HG03280 (cell line): ENCODE results near the gene FARSB.
"Not testable (repeated sequence)": the region's sequence is repeated elsewhere in the genome, so short reads cannot be mapped to it uniquely, and the experiment has no call there.

Experiments used
- ATAC-seq: cut with Tn5 transposase; IDR thresholded peaks from one replicate; pipeline ENCODE4 v1.9.1; 2021; ENCODE audit warnings: mild to moderate bottlenecking, moderate library complexity; ENCODE audit not compliant: unreplicated experiment

FARSB gene

DNA sequence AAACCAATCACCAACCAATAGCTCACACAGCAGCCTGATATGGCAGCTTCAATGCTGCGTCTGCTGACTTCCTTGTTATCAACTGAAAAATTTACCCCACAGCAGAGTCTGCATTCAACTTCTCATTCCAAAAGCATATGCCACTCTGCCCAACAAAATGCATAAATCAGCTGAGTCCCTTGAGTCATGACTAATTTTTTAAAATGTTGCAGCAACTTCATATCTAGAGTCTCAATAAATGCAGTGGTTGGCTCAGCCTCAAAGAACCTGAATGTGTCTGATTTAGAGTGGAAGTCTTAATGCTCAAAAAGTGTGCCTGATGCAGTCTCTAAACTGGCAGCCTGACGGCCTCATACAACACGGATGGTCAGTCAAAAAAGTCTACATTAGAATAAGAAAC, 46.5 kb downstream of the FARSB start:
- no peak for ATAC-seq

DNA sequence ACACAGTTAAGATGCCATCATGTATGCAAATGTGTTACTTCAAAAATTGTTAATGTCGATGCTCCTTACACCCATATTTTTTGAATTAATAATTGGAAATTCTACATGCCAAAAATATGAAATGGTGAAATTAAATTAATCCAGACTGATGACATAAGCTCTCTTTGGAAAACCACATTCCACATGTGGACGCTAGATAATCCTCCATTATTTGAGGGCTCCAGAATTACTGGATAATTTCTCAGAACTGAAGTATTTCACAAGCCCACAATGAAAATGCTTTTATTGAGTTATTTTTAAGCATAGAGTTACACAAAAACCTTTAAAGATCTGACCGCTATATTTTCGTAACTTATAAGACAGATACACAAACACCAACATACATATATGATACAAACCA, 47.8 kb downstream of the FARSB start:
- no peak for ATAC-seq

DNA sequence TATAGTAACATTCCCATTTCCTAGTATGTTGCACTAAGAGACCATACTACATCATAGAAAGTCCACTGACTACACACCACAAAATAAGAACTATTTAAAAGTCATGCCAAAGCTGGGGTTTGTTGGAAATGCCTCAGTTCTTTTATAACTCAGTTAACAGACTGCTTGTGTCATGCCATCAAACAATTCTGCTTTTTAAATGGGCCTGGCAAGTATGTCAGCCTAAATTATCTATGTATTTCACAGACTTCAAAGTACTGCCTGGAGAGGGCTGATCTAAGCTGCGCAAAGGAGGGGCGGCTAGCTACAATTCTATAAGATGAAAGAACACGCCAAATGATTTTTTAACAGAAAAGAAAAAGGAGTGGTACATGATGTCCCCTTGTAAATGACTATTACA, 49.6 kb downstream of the FARSB start:
- no peak for ATAC-seq

DNA sequence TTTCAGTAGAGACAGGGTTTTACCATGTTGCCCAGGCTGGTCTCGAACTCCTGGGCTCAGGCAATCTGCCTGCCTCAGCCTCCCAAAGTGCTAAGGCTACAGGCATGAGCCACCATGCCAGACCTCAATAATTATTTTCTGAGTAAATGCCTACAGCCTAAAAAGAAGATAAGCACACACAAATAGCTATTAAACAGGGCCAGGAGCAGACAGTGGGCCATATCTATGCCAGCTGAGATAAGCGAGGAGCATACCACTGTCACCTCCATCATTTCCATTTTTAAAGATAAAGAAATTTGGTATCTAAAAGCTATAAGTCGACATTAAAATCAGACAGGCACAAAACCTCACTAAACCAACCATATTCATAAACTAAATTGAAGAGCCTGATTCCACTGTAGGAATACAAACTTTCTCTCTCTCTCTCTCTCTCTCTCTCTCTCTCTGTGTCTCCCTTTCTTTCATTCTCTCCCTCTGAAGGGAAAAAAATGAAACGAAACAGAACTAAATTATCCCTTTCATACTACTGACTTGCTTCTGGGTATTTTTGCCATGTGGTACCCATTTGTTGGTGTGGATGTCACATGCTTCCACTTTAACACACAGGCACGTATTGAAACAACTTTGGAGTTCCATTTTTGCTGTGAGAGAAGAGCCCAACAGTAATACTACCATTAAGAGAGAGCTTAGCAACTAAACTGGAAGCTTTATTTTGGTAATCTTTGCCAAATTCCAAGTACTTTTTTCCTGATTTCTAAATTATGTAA, 51.0 kb downstream of the FARSB start:
- ATAC-seq: no peak

DNA sequence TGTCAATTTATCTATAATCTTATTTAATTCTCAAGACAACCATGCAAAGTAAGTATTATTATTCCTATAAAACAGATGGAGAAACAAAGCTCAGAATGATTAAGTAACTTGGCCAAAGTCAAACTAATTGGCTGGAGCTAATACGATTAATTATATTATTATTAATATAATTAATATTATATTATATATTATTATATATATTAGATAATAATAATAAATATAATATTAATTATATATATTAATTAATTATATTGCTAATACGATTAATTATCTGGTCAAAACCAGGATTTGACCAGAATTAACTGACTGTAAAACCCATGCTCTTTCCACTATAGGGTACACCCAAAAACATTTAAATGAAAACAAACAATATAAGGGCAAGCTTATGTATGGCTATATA, 52.4 kb downstream of the FARSB start:
- ATAC-seq: no peak

DNA sequence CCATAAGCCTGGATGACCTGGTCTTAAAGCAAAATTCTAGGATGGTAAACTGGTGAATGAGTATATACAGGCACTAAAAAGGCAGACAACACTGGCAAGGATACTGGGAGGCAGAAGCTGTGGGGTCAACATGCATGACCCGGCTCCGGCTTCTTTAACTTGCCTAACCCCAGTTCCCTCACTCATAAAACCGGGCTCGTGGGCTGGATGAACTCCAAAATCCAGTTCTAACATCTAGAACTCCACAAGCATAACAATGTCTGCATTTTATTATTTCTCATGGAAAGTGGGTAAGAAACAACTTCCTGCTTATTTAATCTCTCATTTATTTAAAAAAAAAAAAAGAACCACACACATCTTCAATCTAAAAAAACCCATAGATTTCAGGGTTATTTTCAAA, 57.3 kb downstream of the FARSB start:
- ATAC-seq: no peak

DNA sequence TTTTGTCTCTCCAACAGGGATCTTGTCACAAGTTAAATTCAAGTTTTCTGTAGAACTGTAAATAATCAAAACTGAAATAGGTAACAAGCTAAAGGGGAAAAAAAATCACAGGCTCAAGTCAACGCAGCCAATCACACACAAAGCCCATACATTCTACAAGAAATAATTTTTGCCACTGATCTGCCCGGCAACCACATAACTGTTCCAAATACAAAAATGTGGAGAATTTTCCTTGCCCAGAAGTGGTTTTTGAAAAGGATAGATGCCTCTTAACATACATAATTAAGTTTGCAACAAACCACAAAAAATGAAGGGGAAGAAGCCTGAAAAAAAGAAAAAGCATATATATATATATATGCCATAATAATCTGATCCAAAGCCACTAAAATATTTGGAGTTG, 60.3 kb downstream of the FARSB start:
- no peak for ATAC-seq

DNA sequence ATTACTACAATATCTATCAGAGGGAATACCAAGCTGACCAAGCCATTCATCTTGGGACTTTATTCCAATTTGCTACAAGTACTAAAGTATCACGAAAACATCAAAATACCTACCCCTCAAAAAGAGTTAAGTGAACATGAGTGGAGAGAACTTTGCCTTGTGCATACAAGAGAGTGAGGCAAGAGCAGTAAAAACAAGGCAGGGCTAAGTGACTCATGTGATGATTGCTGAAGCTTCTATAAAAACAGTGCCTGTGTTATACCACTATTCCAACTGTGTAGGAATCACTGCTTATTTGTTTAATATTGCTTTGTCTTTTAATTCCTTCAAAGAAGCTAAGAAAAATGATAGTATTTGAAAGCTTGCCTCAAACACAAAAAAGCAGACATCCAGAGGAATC, 61.2 kb downstream of the FARSB start:
- ATAC-seq: no peak

DNA sequence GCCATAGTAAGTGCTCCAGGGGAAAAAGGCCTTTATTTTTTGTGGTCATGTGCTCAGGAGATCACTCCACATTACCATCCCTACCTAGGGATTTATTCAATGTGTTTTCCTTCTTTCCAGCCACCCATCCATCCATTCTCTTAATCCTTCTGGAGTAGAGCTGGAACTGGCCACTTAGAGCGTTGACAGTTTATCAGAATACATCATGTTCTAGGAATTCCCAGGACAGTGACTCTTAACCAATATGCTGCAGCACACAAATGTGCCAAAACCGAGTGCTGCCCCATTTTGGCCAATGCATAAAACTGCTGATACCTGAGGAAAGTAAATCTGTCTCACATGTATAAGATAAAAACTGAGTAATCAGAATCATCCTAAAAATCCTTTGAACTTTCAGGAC, 63.7 kb downstream of the FARSB start:
- ATAC-seq: no peak

DNA sequence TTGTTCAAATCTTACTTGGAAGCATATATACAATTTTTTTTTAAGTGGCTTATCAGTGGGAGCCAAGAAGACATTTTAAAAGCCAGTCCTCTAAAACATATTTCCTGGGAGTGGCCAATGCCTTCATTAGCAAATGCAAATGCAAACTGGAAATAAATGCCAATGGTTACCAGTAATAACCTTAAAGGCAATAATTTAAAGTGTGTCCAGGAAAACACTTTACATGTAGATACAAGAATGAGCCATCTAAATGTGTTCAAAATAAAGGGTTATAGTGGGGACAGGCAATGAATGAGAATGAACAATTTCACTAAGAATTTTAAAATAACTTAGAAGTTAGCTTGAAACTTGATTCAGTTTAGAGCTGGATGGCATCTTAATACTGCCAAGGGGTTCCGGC, 64.2 kb downstream of the FARSB start:
- ATAC-seq: no peak

DNA sequence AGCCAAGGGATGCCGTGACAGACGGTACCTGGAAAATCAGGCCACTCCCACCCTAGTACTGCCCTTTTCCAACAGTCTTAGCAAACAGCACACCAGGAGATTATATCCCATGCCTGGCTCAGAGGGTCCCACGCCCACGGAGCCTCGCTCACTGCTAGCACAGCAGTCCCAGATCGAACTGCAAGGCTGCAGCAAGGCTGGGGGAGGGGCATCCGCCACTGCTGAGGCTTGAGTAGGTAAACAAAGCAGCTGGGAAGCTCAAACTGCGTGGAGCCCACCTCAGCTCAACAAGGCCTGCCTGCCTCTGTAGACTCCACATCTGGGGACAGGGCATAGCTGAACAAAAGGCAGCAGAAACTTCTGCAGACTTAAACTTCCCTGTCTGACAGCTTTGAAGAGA, 71.3 kb downstream of the FARSB start:
- not testable (repeated sequence) for ATAC-seq

DNA sequence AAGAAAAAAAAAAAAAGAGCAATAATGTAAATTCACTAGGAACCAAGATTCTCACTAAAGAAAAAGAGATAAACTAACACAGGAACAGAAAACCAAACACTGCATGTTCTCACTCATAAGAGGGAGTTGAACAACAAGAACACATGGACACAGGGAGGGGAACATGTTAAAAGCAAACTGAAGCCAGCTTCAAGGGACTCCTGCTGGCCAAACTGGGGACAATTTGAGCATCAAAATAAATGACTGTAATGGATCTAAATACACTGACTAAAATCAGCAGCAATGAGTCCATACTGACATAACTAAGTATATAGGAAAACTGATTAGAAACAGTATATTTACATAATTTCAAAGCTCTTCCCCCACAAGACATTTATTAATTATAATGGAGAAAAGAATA, 73.0 kb downstream of the FARSB start:
- ATAC-seq: no peak

DNA sequence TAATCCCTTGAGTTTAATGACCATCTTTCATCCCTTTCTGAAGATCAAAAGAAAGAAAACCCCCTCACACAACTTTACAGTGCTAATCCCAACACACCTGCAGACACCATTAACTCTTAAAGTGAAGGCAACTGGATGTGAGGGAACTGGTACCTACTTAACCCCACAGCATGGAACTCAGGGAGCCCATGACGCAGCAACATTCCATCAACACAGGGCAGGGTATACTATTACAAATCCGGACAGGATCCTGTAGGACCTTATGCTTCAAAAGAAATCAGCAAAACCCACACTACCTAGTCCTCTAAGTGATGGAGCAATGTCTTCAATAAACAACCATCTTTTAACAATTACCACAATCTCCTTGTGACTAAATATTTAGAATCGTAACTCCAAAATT, 78.6 kb downstream of the FARSB start:
- no peak for ATAC-seq

DNA sequence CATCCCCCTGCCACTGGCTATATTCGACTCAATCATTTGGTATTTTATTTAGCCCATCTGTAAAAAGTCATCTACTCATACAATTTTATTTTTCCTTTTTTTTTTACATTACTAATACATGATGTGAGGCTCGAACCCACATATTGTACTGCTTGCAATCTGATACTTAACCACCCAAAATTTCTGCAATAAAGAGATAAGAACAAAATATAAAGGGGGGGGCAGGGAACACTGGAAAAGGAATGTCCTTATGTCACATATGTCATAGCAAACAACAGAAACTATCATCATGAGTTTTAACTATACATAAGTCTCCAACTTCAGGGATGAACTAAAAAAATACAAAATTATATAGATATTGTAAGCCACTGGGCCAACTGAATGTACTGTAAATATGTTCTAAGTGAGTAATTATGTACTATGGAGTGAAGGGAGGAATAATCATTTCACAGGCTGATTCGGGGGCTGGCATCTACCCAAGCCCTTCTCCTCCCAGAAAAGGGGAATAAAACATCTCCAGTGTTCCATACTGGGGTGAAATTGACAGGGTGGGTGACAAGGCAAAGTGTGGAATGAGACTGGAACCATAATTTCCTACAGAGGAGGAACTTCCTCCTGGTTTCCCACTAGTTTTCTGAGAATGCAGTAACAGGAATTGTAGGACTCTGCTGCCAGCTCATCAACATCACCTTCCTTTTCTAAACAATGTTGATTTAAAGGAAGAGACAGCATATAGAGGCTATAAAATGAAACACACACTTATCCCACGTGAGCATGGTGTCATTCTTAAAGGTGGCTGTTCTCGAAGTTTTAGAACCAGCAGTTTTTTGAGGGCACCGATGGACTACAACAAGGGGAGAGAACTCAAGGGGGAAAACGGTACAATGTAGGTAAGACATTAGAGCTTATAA, 79.5 kb downstream of the FARSB start:
- no peak for ATAC-seq

DNA sequence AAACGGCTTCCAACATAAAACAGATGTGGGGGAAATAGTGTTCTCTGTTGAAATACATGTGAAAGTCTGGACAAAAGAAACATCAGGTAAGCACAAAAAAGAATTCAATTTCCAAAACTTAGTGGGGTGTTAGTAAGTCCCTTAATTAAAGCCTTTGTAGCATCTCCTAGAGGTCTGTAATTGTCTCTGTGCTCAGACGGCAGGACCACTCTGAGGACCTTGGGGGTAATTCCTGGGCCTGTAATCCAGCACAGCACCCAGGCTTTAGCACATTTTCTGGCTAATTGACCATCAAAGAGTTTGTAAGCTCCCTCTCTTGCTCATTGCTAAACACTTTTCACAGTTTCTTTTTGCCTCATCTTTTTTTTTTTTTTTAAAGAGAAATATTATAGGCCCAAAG, 80.3 kb downstream of the FARSB start:
- ATAC-seq: no peak

DNA sequence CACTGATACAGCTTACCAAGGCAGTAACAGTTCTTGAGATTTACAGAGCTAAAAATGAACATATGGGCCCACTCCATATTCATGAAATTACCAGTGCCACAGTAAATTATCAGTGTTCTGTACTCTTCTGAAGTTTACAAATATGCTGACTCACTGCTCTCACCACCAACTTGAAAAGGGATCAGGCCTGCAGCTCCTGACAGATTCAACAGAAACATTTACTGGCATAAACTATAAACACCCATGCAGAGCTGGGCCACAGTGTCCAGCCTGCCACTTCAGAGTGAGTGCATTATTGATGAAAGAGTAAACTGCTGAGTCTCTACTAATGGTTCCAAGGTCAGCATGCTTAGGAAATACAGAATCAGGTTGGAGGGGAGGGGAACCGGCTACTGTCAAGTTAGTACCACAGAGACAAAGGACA, 83.1 kb downstream of the FARSB start:
- ATAC-seq: no peak

DNA sequence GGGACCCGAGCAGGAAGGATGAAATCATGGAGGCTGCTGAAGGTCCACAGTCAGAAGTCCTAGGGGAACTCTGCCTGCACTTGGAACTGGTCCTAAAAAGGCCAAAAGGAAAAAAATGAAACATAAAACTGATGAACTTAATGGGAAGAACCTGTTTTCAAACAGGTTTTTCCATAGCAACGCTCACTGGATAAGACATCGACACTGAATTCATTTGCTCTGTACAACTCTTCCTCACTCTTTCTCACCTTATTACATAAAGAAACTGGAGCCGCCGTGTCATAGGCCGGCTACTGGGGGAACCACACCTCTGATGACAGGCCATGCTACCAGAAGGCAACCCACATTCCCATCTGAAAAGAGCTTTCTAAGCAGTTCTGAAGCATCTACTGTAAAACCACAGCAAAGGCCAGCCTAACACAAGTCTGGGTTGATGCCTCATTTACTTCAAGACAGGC, 83.6 kb downstream of the FARSB start:
- no peak for ATAC-seq

DNA sequence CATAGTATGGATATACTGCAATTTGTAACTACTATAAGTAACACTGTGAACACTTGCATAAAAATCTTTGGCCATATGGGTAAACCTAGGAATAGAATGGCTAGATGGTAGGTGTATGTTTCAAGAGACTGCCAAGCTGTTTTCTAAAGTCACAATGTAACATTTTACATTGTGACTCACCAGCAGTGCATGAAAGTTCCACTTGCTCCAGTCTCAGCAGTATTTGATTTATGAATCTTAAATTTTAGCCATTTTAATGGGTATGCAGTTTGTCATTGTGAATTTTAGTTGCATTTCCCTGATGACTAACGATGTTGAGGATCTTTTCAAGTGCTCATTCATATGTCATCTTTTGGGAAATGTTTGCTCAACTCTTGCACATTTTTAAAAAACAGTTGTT, 86.1 kb downstream of the FARSB start:
- no peak for ATAC-seq

DNA sequence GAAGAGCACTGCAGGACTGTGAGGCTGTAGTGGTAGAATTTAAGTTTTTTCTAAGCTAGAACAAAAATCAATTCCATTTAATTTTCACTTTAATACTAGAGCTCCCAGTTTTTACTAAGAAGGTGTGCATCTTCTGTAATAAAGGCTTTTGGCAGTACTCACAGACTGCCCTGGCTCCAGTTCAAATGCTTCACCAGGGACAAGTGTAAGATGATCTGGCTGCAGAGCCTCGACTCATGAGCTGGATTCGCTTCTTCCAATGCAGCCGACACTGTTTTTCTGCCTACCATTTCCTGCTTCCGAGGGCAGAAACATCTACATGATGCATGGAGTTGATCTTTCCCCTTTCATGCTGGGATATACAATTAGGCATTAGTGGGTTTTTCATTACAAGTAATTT, 87.0 kb downstream of the FARSB start:
- ATAC-seq: no peak

DNA sequence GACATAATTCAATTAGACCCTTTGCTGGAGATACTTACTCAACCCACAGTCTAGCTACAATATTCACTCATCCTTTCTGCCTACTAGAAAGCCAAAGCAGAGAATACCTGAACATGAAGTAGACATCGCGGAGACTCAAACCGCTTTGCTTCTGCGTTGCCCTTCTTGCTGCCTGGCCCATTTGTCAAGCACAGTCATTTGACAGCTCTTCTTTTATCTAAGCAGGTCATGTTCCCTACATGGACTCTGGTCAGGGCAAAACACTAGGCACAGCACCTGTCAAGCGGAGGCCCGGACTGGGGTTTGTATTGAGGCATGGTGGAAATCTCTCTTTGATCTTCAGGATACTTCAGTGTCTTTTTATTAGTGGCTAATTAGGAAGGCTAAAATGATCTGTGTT, 89.7 kb downstream of the FARSB start:
- ATAC-seq: no peak

DNA sequence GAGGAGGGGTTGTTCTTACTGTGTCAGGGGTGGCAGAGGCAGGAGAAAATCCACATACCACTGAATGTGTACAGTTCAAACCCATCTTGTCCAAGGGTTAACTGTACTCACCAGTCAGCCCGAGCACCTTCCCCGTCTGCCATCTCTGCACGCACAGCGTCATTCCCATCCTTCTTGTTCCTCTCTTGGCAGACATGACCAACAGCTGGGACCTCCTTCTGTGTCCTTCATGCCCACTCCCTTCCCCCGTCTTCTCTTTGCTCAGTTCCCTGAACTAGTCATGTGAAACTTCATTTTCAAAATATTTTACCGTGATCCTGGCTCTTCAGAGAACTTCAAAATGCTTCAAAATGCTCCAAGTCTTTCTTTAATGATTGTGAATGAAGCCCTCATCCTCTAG, 92.0 kb downstream of the FARSB start:
- ATAC-seq: no peak

DNA sequence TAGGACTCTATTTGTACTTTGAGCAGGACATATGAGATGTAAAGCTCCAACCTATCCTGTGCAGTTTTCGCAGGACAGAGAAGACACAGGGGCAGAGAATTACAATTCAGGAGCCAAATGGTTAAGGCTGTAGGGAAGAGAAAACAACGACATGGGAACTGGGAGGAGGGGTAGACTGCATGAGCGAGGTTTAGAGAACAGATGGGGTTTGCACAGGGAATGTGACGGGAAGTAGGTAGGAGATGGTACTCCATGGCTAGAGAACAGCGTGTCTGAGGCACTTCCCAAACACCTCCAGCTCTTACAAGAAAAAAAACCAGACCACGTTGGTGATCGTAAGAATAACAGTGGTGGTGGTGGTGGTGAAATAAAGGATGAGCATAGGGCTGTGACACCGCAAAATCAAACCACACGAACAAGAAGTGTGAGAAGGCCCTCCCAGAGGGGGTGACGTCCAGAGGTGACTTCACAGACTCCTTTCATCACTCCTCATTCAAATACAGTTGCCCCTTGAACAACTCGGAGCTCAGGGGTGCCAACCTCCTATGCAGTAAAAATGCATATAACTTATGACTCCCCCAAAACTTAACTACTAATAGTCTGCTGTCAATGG, 92.7 kb downstream of the FARSB start:
- ATAC-seq: no peak
